ENCODE results near the gene LPAR6. TPM values are rescaled to one million over a fixed set of nuclear protein-coding genes. Genes with fewer than 3 reads are reported as not detected.

The LPAR6 gene
- total and polyA plus RNA-seq, 2 of the 4 experiments (the other 2 are of a cell fraction) = 1.4 to 2.0 TPM

- no peak overlapping the region for H3K4me2 ChIP-seq (ENCODE audit: low read depth, low read length)
- no peak overlapping the region for H4K8ac ChIP-seq (ENCODE audit: low read depth in 2 of 2, low read length in 2 of 2)
- H3K4ac ChIP-seq (ENCODE audit: low read depth, low read length) = no peak overlapping the region
- H3K27me3 ChIP-seq (ENCODE audit: control insufficient read depth, insufficient read depth, low read length) = no peaks in the 10 kb centered on the region
- H3K9ac ChIP-seq (ENCODE audit: low read depth, low read length) = no peak overlapping the region
- intact Hi-C loops (cut with micrococcal nuclease) = no loop called here
- no peak overlapping the region for H3K18ac ChIP-seq (ENCODE audit: low read depth, low read length)
- H2AK5ac ChIP-seq (ENCODE audit: low read depth, low read length) = no peak overlapping the region
- POLR2A ChIA-PET (ENCODE audit: unreplicated experiment) = no interaction called here
- H3K23ac ChIP-seq (ENCODE audit: low read depth, low read length) = no peak overlapping the region
- dilution Hi-C loops (cut with HindIII; ENCODE audit: low sequenced_read_pairs, unreplicated experiment) = no loop called here
- H2BK20ac ChIP-seq (ENCODE audit: low read depth, low read length) = no peak overlapping the region
- H3K4me1 ChIP-seq (ENCODE audit: control insufficient read depth, insufficient read depth, low read length) = peaks cover 5% of the 10 kb centered on the region; the same call in 1 of the 2 replicates
- no CpG with 5 or more reads among the region's 3 CpGs for WGBS, 2 experiments (ENCODE audit: extremely low coverage in 2 of 2, insufficient read length in 1 of 2)
- H3K9me1 ChIP-seq (ENCODE audit: insufficient read depth, low read length) = peaks cover 2% of the 10 kb centered on the region; the same call in 1 of the 2 replicates
- no peak overlapping the region for H2BK15ac ChIP-seq (ENCODE audit: low read depth, low read length)
- no peak overlapping the region for H2BK5ac ChIP-seq (ENCODE audit: low read depth, low read length, poor library complexity, severe bottlenecking)
- no peak overlapping the region for H3K27ac ChIP-seq (ENCODE audit: insufficient read depth, low read length)
- 0 out of 2 replicates have a peak, but pooled peaks cover 2% of the 10 kb centered on the region for H3K36me3 ChIP-seq (ENCODE audit: control insufficient read depth, insufficient read depth, low read length)
- H2AFZ ChIP-seq (replicated peaks; ENCODE audit: low read length, poor library complexity) = no peak overlapping the region
- peaks cover 11 to 20% of the 10 kb centered on the region in 2 experiments for H3K79me1 ChIP-seq (ENCODE audit: low read depth in 1 of 2, low read length in 2 of 2)
- H4K5ac ChIP-seq (ENCODE audit: low read depth, low read length) = no peak overlapping the region
- H4K91ac ChIP-seq (ENCODE audit: insufficient read depth, low read depth, low read length) = no peak overlapping the region
- H4K20me1 ChIP-seq (ENCODE audit: insufficient read depth, low read length) = no peaks in the 10 kb centered on the region
- H3K14ac ChIP-seq (replicated peaks; ENCODE audit: low read depth, low read length) = no peak overlapping the region
- TF ChIP-seq NFE2L2 (IDR thresholded peaks at IDR 0.05; ENCODE audit: low read depth, low read length) = no peak
- TF ChIP-seq MAFK (IDR thresholded peaks at IDR 0.05; ENCODE audit: low read depth, low read length) = peak; percentile 96
- DNase-seq = no peak
- H3K9me3 ChIP-seq (ENCODE audit: control insufficient read depth, insufficient read depth, low read length) = no peaks in the 10 kb centered on the region
- no peak overlapping the region for H3K56ac ChIP-seq (ENCODE audit: extremely low read depth, insufficient read depth, low read length)
- CTCF ChIA-PET = no interaction called here
- H3K4me3 ChIP-seq (ENCODE audit: insufficient read depth, low read depth, low read length) = no peak overlapping the region
- in situ Hi-C loops (cut with MboI; ENCODE audit: low sequenced_read_pairs) = no loop called here
- H2BK120ac ChIP-seq (ENCODE audit: low read depth, low read length) = no peak overlapping the region
- no peak overlapping the region for H2AK9ac ChIP-seq (replicated peaks; ENCODE audit: low read depth, low read length, poor library complexity)
- ATAC-seq (ENCODE audit: low read depth) = no peak
- BruUV-seq (replicated peaks) = no TSS peak
These were observed 21.3 kb upstream of the LPAR6 start for GRCh38 chr13:48434200-48434599.

Data from IMR-90 (cell line).